Sigmoid colon (tissue), 3 donors: Measurements from ENCODE around the gene IFT25.

Source experiments
- POLR2A ChIP-seq, 2 donors: fragments of 450-650 bp; IDR thresholded peaks; one replicate each; pipeline ENCODE4 v1.6.1; 2016; ENCODE audit warnings: antibody characterized with exemption in 2 of 2, mild to moderate bottlenecking in 2 of 2, moderate library complexity in 2 of 2
- TF ChIP-seq, protein P1 (sequence below), 4 experiments: fragments of 450-650 bp in 3 of 4; fragments of 200-600 bp in 1 of 4; IDR thresholded peaks; one replicate each; pipeline ENCODE4 v1.5.1; 2016 to 2019; ENCODE audit warnings: antibody characterized with exemption in 4 of 4, mild to moderate bottlenecking in 3 of 4, moderate library complexity in 2 of 4

GRCh38 chr1:53951697-53952096 lies 6.2 kb upstream of the IFT25 start:
- TF ChIP-seq, protein P1, sequence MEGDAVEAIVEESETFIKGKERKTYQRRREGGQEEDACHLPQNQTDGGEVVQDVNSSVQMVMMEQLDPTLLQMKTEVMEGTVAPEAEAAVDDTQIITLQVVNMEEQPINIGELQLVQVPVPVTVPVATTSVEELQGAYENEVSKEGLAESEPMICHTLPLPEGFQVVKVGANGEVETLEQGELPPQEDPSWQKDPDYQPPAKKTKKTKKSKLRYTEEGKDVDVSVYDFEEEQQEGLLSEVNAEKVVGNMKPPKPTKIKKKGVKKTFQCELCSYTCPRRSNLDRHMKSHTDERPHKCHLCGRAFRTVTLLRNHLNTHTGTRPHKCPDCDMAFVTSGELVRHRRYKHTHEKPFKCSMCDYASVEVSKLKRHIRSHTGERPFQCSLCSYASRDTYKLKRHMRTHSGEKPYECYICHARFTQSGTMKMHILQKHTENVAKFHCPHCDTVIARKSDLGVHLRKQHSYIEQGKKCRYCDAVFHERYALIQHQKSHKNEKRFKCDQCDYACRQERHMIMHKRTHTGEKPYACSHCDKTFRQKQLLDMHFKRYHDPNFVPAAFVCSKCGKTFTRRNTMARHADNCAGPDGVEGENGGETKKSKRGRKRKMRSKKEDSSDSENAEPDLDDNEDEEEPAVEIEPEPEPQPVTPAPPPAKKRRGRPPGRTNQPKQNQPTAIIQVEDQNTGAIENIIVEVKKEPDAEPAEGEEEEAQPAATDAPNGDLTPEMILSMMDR (IDR thresholded peaks at IDR 0.05) = no peak
- TF ChIP-seq POLR2A (IDR thresholded peaks at IDR 0.05) = no peak
